HEK293 (cell line): ENCODE measurements around the gene MGMT.

Experiments used
- FEZF1 ChIP-seq: fragments of 450-650 bp; formaldehyde crosslinking; IDR thresholded peaks from 2 replicates; pipeline ENCODE4 v1.5.1; 2016; ENCODE audit warnings: missing biosample characterization, missing genetic modification characterization
- GFI1B ChIP-seq: fragments of 450-650 bp; formaldehyde crosslinking; IDR thresholded peaks from 2 replicates; pipeline ENCODE4 v1.5.1; 2016; ENCODE audit warnings: missing biosample characterization, missing genetic modification characterization
- GLIS1 ChIP-seq: fragments of 450-650 bp; formaldehyde crosslinking; IDR thresholded peaks from 2 replicates; pipeline ENCODE4 v1.5.1; 2016; ENCODE audit warnings: missing biosample characterization, missing genetic modification characterization
- KLF1 ChIP-seq: fragments of 450-650 bp; formaldehyde crosslinking; IDR thresholded peaks from 2 replicates; pipeline ENCODE4 v1.5.1; 2016; ENCODE audit warnings: missing biosample characterization, missing genetic modification characterization
- KLF10 ChIP-seq: fragments of 450-650 bp; IDR thresholded peaks from 2 replicates; pipeline ENCODE4 v1.5.1; 2018; ENCODE audit warnings: missing biosample characterization, mild to moderate bottlenecking, missing genetic modification characterization
- KLF17 ChIP-seq: fragments of 450-650 bp; formaldehyde crosslinking; IDR thresholded peaks from 2 replicates; pipeline ENCODE4 v1.5.1; 2016; ENCODE audit warnings: missing biosample characterization, missing genetic modification characterization
- KLF8 ChIP-seq: fragments of 450-650 bp; formaldehyde crosslinking; IDR thresholded peaks from 2 replicates; pipeline ENCODE4 v1.5.1; 2016; ENCODE audit warnings: missing biosample characterization, missing genetic modification characterization
- MYNN ChIP-seq: fragments of 450-650 bp; formaldehyde crosslinking; IDR thresholded peaks from 2 replicates; pipeline ENCODE4 v1.5.1; 2016; ENCODE audit warnings: missing biosample characterization, missing genetic modification characterization, borderline replicate concordance
- PRDM4 ChIP-seq: fragments of 450-650 bp; formaldehyde crosslinking; IDR thresholded peaks from 2 replicates; pipeline ENCODE4 v1.5.1; 2017; ENCODE audit warnings: missing biosample characterization, missing genetic modification characterization
- PRDM6 ChIP-seq: fragments of 450-650 bp; formaldehyde crosslinking; IDR thresholded peaks from 2 replicates; pipeline ENCODE4 v1.5.1; 2017; ENCODE audit warnings: missing biosample characterization, missing genetic modification characterization
- SCRT1 ChIP-seq: fragments of 450-650 bp; formaldehyde crosslinking; IDR thresholded peaks from 2 replicates; pipeline ENCODE4 v1.5.1; 2016; ENCODE audit warnings: missing biosample characterization, missing genetic modification characterization, borderline replicate concordance
- SP7 ChIP-seq: fragments of 450-650 bp; formaldehyde crosslinking; IDR thresholded peaks from 2 replicates; pipeline ENCODE4 v1.5.1; 2016; ENCODE audit warnings: missing biosample characterization, missing genetic modification characterization
- TSHZ1 ChIP-seq: fragments of 450-650 bp; formaldehyde crosslinking; IDR thresholded peaks from 2 replicates; pipeline ENCODE4 v1.5.1; 2016; ENCODE audit warnings: missing biosample characterization, missing genetic modification characterization, borderline replicate concordance
- ZBTB44 ChIP-seq: fragments of 450-650 bp; IDR thresholded peaks from 2 replicates; pipeline ENCODE4 v1.5.1; 2018; ENCODE audit warnings: missing biosample characterization, mild to moderate bottlenecking, missing genetic modification characterization
- ZNF157 ChIP-seq: fragments of 450-650 bp; formaldehyde crosslinking; IDR thresholded peaks from 2 replicates; pipeline ENCODE4 v1.5.1; 2016; ENCODE audit warnings: missing biosample characterization, missing genetic modification characterization
- ZNF184 ChIP-seq: fragments of 450-650 bp; IDR thresholded peaks from 2 replicates; pipeline ENCODE4 v1.5.1; 2018; ENCODE audit warnings: missing biosample characterization, mild to moderate bottlenecking, missing genetic modification characterization
- ZNF324 ChIP-seq: fragments of 450-650 bp; formaldehyde crosslinking; IDR thresholded peaks from 2 replicates; pipeline ENCODE4 v1.5.1; 2016; ENCODE audit warnings: missing biosample characterization, missing genetic modification characterization
- ZNF394 ChIP-seq: fragments of 450-650 bp; formaldehyde crosslinking; IDR thresholded peaks from 2 replicates; pipeline ENCODE4 v1.5.1; 2016; ENCODE audit warnings: missing biosample characterization, missing genetic modification characterization, mild to moderate bottlenecking, moderate library complexity, borderline replicate concordance
- ZNF561 ChIP-seq: fragments of 450-650 bp; IDR thresholded peaks from 2 replicates; pipeline ENCODE4 v1.5.1; 2018; ENCODE audit warnings: missing biosample characterization, missing genetic modification characterization, borderline replicate concordance
- ZNF596 ChIP-seq: fragments of 450-650 bp; IDR thresholded peaks from 2 replicates; pipeline ENCODE4 v1.5.0; 2018; ENCODE audit warnings: missing biosample characterization, mild to moderate bottlenecking, missing genetic modification characterization, moderate library complexity
- ZNF639 ChIP-seq: fragments of 450-650 bp; formaldehyde crosslinking; IDR thresholded peaks from 2 replicates; pipeline ENCODE4 v1.5.1; 2016; ENCODE audit warnings: missing biosample characterization, missing genetic modification characterization
- ZNF670 ChIP-seq: fragments of 450-650 bp; formaldehyde crosslinking; IDR thresholded peaks from 2 replicates; pipeline ENCODE4 v1.5.1; 2016; ENCODE audit warnings: missing biosample characterization, missing genetic modification characterization, low read depth
- ZNF768 ChIP-seq: fragments of 450-650 bp; formaldehyde crosslinking; IDR thresholded peaks from 2 replicates; pipeline ENCODE4 v1.5.1; 2018; ENCODE audit warnings: missing biosample characterization, mild to moderate bottlenecking, missing genetic modification characterization
- ZNF843 ChIP-seq: fragments of 450-650 bp; formaldehyde crosslinking; IDR thresholded peaks from 2 replicates; pipeline ENCODE4 v1.5.1; 2016; ENCODE audit warnings: missing biosample characterization, missing genetic modification characterization
- ZSCAN4 ChIP-seq: fragments of 450-650 bp; formaldehyde crosslinking; IDR thresholded peaks from 2 replicates; pipeline ENCODE4 v1.5.1; 2017; ENCODE audit warnings: missing biosample characterization, missing genetic modification characterization

MGMT gene

GRCh38 chr10:129440722-129441316 is 26.2 kb upstream of the MGMT start (continued):
- TF ChIP-seq ZBTB44 (tag by site-specific recombination), result peak; percentile 72; the same call in 1 of the 2 replicates
- TF ChIP-seq MYNN (tag by site-specific recombination), result no peak
- TF ChIP-seq ZNF639 (tag by site-specific recombination), result peak; percentile 83; the same call in 1 of the 2 replicates
- TF ChIP-seq ZNF324, result 0 out of 2 replicates have a peak, but pooled peaks have one; percentile 34
- peak; percentile 89 for TF ChIP-seq KLF17 (tag by site-specific recombination)
- TF ChIP-seq ZNF394, result 0 out of 2 replicates have a peak, but pooled peaks have one; percentile 2
- peak; percentile 67 for TF ChIP-seq ZNF561 (tag by site-specific recombination)
- peak; percentile 12; the same call in 1 of the 2 replicates for TF ChIP-seq GLIS1 (tag by site-specific recombination)
- TF ChIP-seq ZNF843, result peak; percentile 94
- peak; percentile 73 for TF ChIP-seq TSHZ1
- no peak for TF ChIP-seq SCRT1 (tag by site-specific recombination)
- TF ChIP-seq ZNF184 (tag by site-specific recombination), result peak; percentile 19; the same call in 1 of the 2 replicates
- TF ChIP-seq KLF1 (tag by site-specific recombination), result peak; percentile 48; the same call in 1 of the 2 replicates
- TF ChIP-seq ZNF157 (tag by site-specific recombination), result no peak
- TF ChIP-seq ZNF768 (tag by site-specific recombination), result no peak
- peak; percentile 50; the same call in 1 of the 2 replicates for TF ChIP-seq PRDM4
- TF ChIP-seq GFI1B (tag by site-specific recombination), result 0 out of 2 replicates have a peak, but pooled peaks have one; percentile 54
- peak; percentile 15; the same call in 1 of the 2 replicates for TF ChIP-seq ZSCAN4 (tag by site-specific recombination)
- TF ChIP-seq ZNF670 (tag by site-specific recombination), result no peak
- TF ChIP-seq KLF10 (tag by site-specific recombination), result peak; percentile 20
- TF ChIP-seq ZNF596 (tag by site-specific recombination), result no peak
- TF ChIP-seq PRDM6 (tag by site-specific recombination), result peak; percentile 82
- peak; percentile 67 for TF ChIP-seq SP7 (tag by site-specific recombination)
- peak; percentile 36; the same call in 1 of the 2 replicates for TF ChIP-seq KLF8
- peak; percentile 95 for TF ChIP-seq FEZF1 (tag by site-specific recombination)
